Activated naive CD8-positive, alpha-beta T cell treated with anti-CD3 and anti-CD28 coated beads, Interleukin-2, amount 10 ng/mL, durations not matched to agents 7 days and 5 days (primary cell): ENCODE results near the gene GNE. TPM values are rescaled to one million over a fixed set of nuclear protein-coding genes. Genes with fewer than 3 reads are reported as not detected.
"Not testable (repeated sequence)": the region's sequence is repeated elsewhere in the genome, so short reads cannot be mapped to it uniquely, and the experiment has no call there.

ENCODE experiments used
- ATAC-seq: fragments of 150-1000 bp; cut with Tn5 transposase; one replicate; pipeline ENCODE4 v1.10.0; 2021; ENCODE audit warnings: low read depth, moderate library complexity
- POLR2A ChIA-PET: fragments of 350-600 bp; sonication (Branson Sonifier 250); formaldehyde crosslinking; loops from one replicate; lab custom pipeline; 2021; ENCODE audit warnings: antibody characterized with exemption; lab: Charles Lee
- DNase-seq: peaks from one replicate; pipeline ENCODE4 v3.0.0; 2021
- H3K27ac Mint-ChIP-seq: one replicate; pipeline ENCODE4 v1.8.0; 2022; ENCODE audit warnings: mild to moderate bottlenecking, mixed read lengths
- H3K27me3 Mint-ChIP-seq: one replicate; pipeline ENCODE4 v1.8.0; 2022; ENCODE audit warnings: mild to moderate bottlenecking, moderate library complexity, mixed read lengths
- H3K36me3 Mint-ChIP-seq: one replicate; pipeline ENCODE4 v1.8.0; 2021; ENCODE audit warnings: mild to moderate bottlenecking, mixed read lengths
- H3K4me1 Mint-ChIP-seq: one replicate; pipeline ENCODE4 v1.8.0; 2021; ENCODE audit warnings: mixed read lengths
- H3K4me3 Mint-ChIP-seq: one replicate; pipeline ENCODE4 v1.8.0; 2022; ENCODE audit warnings: mild to moderate bottlenecking, moderate library complexity, mixed read lengths
- H3K9me3 Mint-ChIP-seq: one replicate; pipeline ENCODE4 v1.8.0; 2021; ENCODE audit warnings: mixed read lengths
- total RNA-seq, 2 experiments: library from RNA; stranded (reverse); gene quantifications; one replicate each; pipeline ENCODE4 v1.2.3, GENCODE V29; 2021

The GNE gene
- total RNA-seq, 2 experiments from 2014 or later: 16.3 to 17.1 TPM

- POLR2A ChIA-PET: no interaction called here
- Mint-ChIP-seq H3K4me1 (peaks cover 3% of the 10 kb centered on the region), H3K4me3 (no peak overlapping the region), H3K36me3 (no peaks in the 10 kb centered on the region), H3K27ac (no peak overlapping the region), H3K9me3 (no peaks in the 10 kb centered on the region), H3K27me3 (no peaks in the 10 kb centered on the region)
- DNase-seq (no peak), ATAC-seq (no peak)
These were observed 29.8 kb upstream of the GNE start for GRCh38 chr9:36288070-36288469.

- no peaks in the 10 kb centered on the region for H3K9me3 Mint-ChIP-seq
- peaks cover 3% of the 10 kb centered on the region for H3K4me1 Mint-ChIP-seq
- no peaks in the 10 kb centered on the region for H3K36me3 Mint-ChIP-seq
- no peak overlapping the region for H3K27ac Mint-ChIP-seq
- H3K4me3 Mint-ChIP-seq: no peak overlapping the region
- no peak for DNase-seq
- POLR2A ChIA-PET: interaction anchor here (0.9 kb wide), 1 partner anchor 28 kb away, joined by 3 read pairs; the partner anchor contains the start of gene GNE
- ATAC-seq: no peak
- H3K27me3 Mint-ChIP-seq: no peaks in the 10 kb centered on the region
These were observed 28.1 kb upstream of the GNE start for GRCh38 chr9:36286388-36286787.

GRCh38 chr9:36284226-36284625, 26.0 kb upstream of the GNE start:
- POLR2A ChIA-PET: no interaction called here
- no peaks in the 10 kb centered on the region for H3K36me3 Mint-ChIP-seq
- no peak for DNase-seq
- no peak overlapping the region for H3K27ac Mint-ChIP-seq
- H3K4me1 Mint-ChIP-seq: peaks cover 3% of the 10 kb centered on the region
- H3K27me3 Mint-ChIP-seq: no peaks in the 10 kb centered on the region
- no peak overlapping the region for H3K4me3 Mint-ChIP-seq
- no peak for ATAC-seq
- H3K9me3 Mint-ChIP-seq: no peaks in the 10 kb centered on the region

GRCh38 chr9:36282275-36282674, 24.0 kb upstream of the GNE start:
- Mint-ChIP-seq H3K4me1 (no peaks in the 10 kb centered on the region), H3K27ac (no peak overlapping the region), H3K4me3 (no peak overlapping the region), H3K9me3 (no peaks in the 10 kb centered on the region), H3K27me3 (no peaks in the 10 kb centered on the region), H3K36me3 (no peaks in the 10 kb centered on the region)
- DNase-seq: no peak
- POLR2A ChIA-PET: no interaction called here
- ATAC-seq: no peak

- no peak for DNase-seq
- no peaks in the 10 kb centered on the region for H3K27me3 Mint-ChIP-seq
- H3K4me1 Mint-ChIP-seq: no peaks in the 10 kb centered on the region
- H3K27ac Mint-ChIP-seq: no peak overlapping the region
- no peaks in the 10 kb centered on the region for H3K9me3 Mint-ChIP-seq
- no peak for ATAC-seq
- H3K36me3 Mint-ChIP-seq: no peaks in the 10 kb centered on the region
- H3K4me3 Mint-ChIP-seq: no peak overlapping the region
- POLR2A ChIA-PET: no interaction called here
These were observed 22.7 kb upstream of the GNE start for GRCh38 chr9:36280989-36281388.

GRCh38 chr9:36278243-36278642, 20.0 kb upstream of the GNE start:
- Mint-ChIP-seq H3K27me3 (no peaks in the 10 kb centered on the region), H3K36me3 (no peaks in the 10 kb centered on the region), H3K4me3 (no peak overlapping the region), H3K27ac (no peak overlapping the region), H3K4me1 (no peaks in the 10 kb centered on the region), H3K9me3 (no peaks in the 10 kb centered on the region)
- POLR2A ChIA-PET: no interaction called here
- DNase-seq (no peak), ATAC-seq (no peak)

- Mint-ChIP-seq H3K4me1 (no peaks in the 10 kb centered on the region), H3K4me3 (no peak overlapping the region), H3K27ac (no peak overlapping the region), H3K27me3 (no peaks in the 10 kb centered on the region), H3K9me3 (no peaks in the 10 kb centered on the region), H3K36me3 (no peaks in the 10 kb centered on the region)
- DNase-seq (no peak), ATAC-seq (no peak)
- POLR2A ChIA-PET: no interaction called here
These were observed 18.5 kb upstream of the GNE start for GRCh38 chr9:36276781-36277181.

GRCh38 chr9:36276254-36276653, 18.0 kb upstream of the GNE start:
- Mint-ChIP-seq H3K9me3 (no peaks in the 10 kb centered on the region), H3K27ac (no peak overlapping the region), H3K4me3 (no peak overlapping the region), H3K36me3 (no peaks in the 10 kb centered on the region), H3K27me3 (no peaks in the 10 kb centered on the region), H3K4me1 (no peaks in the 10 kb centered on the region)
- DNase-seq: no peak
- POLR2A ChIA-PET: no interaction called here
- ATAC-seq: no peak

- POLR2A ChIA-PET: no interaction called here
- no peak overlapping the region for H3K27ac Mint-ChIP-seq
- H3K9me3 Mint-ChIP-seq: no peaks in the 10 kb centered on the region
- H3K36me3 Mint-ChIP-seq: no peaks in the 10 kb centered on the region
- no peak overlapping the region for H3K4me3 Mint-ChIP-seq
- DNase-seq: no peak
- H3K27me3 Mint-ChIP-seq: no peaks in the 10 kb centered on the region
- ATAC-seq: no peak
- no peaks in the 10 kb centered on the region for H3K4me1 Mint-ChIP-seq
These were observed 16.8 kb upstream of the GNE start for GRCh38 chr9:36275060-36275459.

- not testable (repeated sequence) for H3K27me3 Mint-ChIP-seq, H3K9me3 Mint-ChIP-seq, DNase-seq, H3K27ac Mint-ChIP-seq, ATAC-seq, H3K4me1 Mint-ChIP-seq, H3K36me3 Mint-ChIP-seq, H3K4me3 Mint-ChIP-seq
- POLR2A ChIA-PET: interaction anchor here (0.6 kb wide), 1 partner anchor 122 kb away, joined by 4 read pairs; no protein-coding TSS in a partner anchor
These were observed 15.1 kb upstream of the GNE start for GRCh38 chr9:36273354-36273753.

GRCh38 chr9:36268007-36268427, 9.8 kb upstream of the GNE start:
- Mint-ChIP-seq H3K27me3 (no peaks in the 10 kb centered on the region), H3K4me3 (no peak overlapping the region), H3K27ac (no peak overlapping the region), H3K4me1 (no peaks in the 10 kb centered on the region), H3K36me3 (no peaks in the 10 kb centered on the region), H3K9me3 (no peaks in the 10 kb centered on the region)
- DNase-seq (no peak), ATAC-seq (no peak)
- POLR2A ChIA-PET: no interaction called here

- Mint-ChIP-seq H3K4me3 (no peak overlapping the region), H3K4me1 (peaks cover 1% of the 10 kb centered on the region), H3K9me3 (no peaks in the 10 kb centered on the region), H3K27me3 (no peaks in the 10 kb centered on the region), H3K27ac (no peak overlapping the region), H3K36me3 (no peaks in the 10 kb centered on the region)
- POLR2A ChIA-PET: no interaction called here
- ATAC-seq: no peak
- no peak for DNase-seq
These were observed 6.6 kb upstream of the GNE start for GRCh38 chr9:36264896-36265295.

- H3K36me3 Mint-ChIP-seq: no peaks in the 10 kb centered on the region
These were observed 5.4 kb upstream of the GNE start for GRCh38 chr9:36263683-36264082.

GRCh38 chr9:36258996-36259533, 817 bp upstream of the GNE start:
- H3K4me1 Mint-ChIP-seq: peaks cover 8% of the 10 kb centered on the region
- no peaks in the 10 kb centered on the region for H3K9me3 Mint-ChIP-seq
- DNase-seq (no peak), ATAC-seq (no peak)
- POLR2A ChIA-PET: interaction anchor here (0.6 to 2.4 kb wide), 9 partner anchors 11 to 70 kb away, joined by 3 to 20 read pairs (median 3); partner anchors contain the start of gene CLTA
- H3K27ac Mint-ChIP-seq: peak overlapping the region; percentile 94
- no peaks in the 10 kb centered on the region for H3K27me3 Mint-ChIP-seq
- peak overlapping the region; percentile 97 for H3K4me3 Mint-ChIP-seq
- no peaks in the 10 kb centered on the region for H3K36me3 Mint-ChIP-seq

More at GRCh38 chr9:36263683-36264082, 5.4 kb upstream of the GNE start:
- H3K27me3 Mint-ChIP-seq: no peaks in the 10 kb centered on the region
- H3K4me1 Mint-ChIP-seq: peaks cover 1% of the 10 kb centered on the region
- POLR2A ChIA-PET: no interaction called here
- no peaks in the 10 kb centered on the region for H3K9me3 Mint-ChIP-seq
- H3K27ac Mint-ChIP-seq: no peak overlapping the region
- DNase-seq: no peak
- no peak overlapping the region for H3K4me3 Mint-ChIP-seq
- no peak for ATAC-seq
